Thymus (tissue), 11 donors: ENCODE results near the gene YIF1B. TPM values are rescaled to one million over a fixed set of nuclear protein-coding genes. Genes with fewer than 3 reads are reported as not detected.

ENCODE experiments used
- DNase-seq, 9 donors: peaks; one replicate each; pipeline ENCODE4 v3.0.0-alpha.2; 2013; ENCODE audit warnings: low spot score in 9 of 9, low read depth in 6 of 9, missing footprints in 1 of 9
- H3K27ac ChIP-seq, 2 donors: one replicate each; pipeline ENCODE4 v1.5.1; 2013; ENCODE audit warnings: control low read depth in 1 of 2, low read depth in 1 of 2, low read length in 1 of 2, mild to moderate bottlenecking in 1 of 2, moderate library complexity in 1 of 2
- H3K27me3 ChIP-seq, 2 donors: one replicate each; pipeline ENCODE4 v1.5.1; 2013; ENCODE audit warnings: low read length in 1 of 2; ENCODE audit not compliant: control insufficient read depth in 2 of 2, insufficient read depth in 1 of 2
- H3K36me3 ChIP-seq, 2 donors: one replicate each; pipeline ENCODE4 v1.5.1; 2013; ENCODE audit warnings: low read length in 1 of 2, mild to moderate bottlenecking in 1 of 2, moderate library complexity in 1 of 2; ENCODE audit not compliant: control insufficient read depth in 2 of 2, insufficient read depth in 2 of 2
- H3K4me1 ChIP-seq, 2 donors: one replicate each; pipeline ENCODE4 v1.5.1; 2013; ENCODE audit warnings: low read length in 2 of 2; ENCODE audit not compliant: control insufficient read depth in 2 of 2, insufficient read depth in 2 of 2
- H3K4me3 ChIP-seq, 2 donors: one replicate each; pipeline ENCODE4 v1.5.1; 2013; ENCODE audit warnings: low read length in 2 of 2, control low read depth in 1 of 2, mild to moderate bottlenecking in 1 of 2
- H3K9me3 ChIP-seq, 2 donors: one replicate each; pipeline ENCODE4 v1.5.1; 2013; ENCODE audit warnings: low read length in 1 of 2, mild to moderate bottlenecking in 1 of 2; ENCODE audit not compliant: control insufficient read depth in 2 of 2, insufficient read depth in 1 of 2
- WGBS: extraction: QIAGEN DNeasy Blood & Tissue Kit; methylation state at CpG from one replicate; pipeline ENCODE4 v1.1.7; 2013; 5-methylcytosine and 5-hydroxymethylcytosine counted together
- polyA plus RNA-seq: library from polyadenylated mRNA; stranded (reverse); fragments of 200-250 nt; gene quantifications from one replicate; pipeline ENCODE4 v1.2.3, GENCODE V29; 2013
- total RNA-seq: library from RNA; stranded (reverse); fragments of 120-200 nt; gene quantifications from one replicate; pipeline ENCODE4 v1.2.4, GENCODE V29; 2013
- donor health status: healthy.

The YIF1B gene
- total and polyA plus RNA-seq, 2 donors, result 34.2 to 46.6 TPM

DNA sequence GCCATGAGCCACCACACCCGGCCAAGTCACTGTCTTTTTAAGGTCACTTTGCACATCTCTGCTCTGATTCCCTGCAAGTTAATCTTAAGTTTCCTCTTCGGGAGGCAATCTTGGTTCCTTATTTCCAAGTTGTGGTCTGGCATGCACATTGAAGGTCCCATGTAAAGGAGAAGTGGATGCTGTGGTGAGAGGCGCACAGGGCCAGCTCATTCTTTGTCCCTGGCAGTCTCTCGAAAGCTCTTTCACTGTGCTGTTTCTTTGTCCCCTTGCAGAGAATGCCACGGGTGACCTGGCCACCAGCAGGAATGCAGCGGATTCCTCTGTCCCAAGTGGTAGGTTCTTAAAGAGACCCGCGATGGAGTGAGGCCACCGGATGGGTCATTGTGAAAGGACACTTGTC, 28.1 kb downstream of the YIF1B start:
- H3K27ac ChIP-seq, result no peak overlapping the region
- peaks cover 14 to 25% of the 10 kb centered on the region in 2 donors for H3K36me3 ChIP-seq
- H3K4me1 ChIP-seq, result peaks cover 0 to 3% of the 10 kb centered on the region in 2 donors
- peak in 1 of 9 donors; percentile 21 for DNase-seq
- 88% methylated on average over 9 of the region's 9 CpGs for WGBS
- no peaks in the 10 kb centered on the region for H3K9me3 ChIP-seq
- no peak overlapping the region for H3K4me3 ChIP-seq
- H3K27me3 ChIP-seq, result no peaks in the 10 kb centered on the region

DNA sequence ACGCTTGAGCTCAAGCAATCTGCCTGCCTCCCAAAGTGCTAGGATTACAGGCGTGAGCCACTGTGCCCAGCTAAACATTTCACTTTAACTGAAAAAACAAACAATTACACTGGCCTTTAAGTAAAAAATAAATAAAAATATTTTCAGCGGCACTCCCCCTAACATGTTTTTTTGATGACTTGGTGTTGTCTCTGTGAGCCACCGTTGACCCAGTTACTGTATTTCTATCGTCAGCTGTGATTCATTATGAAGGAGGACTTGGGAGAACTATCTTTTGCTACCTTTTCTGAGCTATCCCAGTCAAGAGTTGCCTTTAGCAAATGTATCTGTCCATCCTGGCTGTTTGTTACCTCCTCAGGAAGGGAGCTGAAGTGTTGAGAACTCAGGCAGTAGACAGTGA, 30.2 kb downstream of the YIF1B start:
- H3K4me1 ChIP-seq, result peaks cover 0 to 11% of the 10 kb centered on the region in 2 donors
- DNase-seq, result no peak
- H3K36me3 ChIP-seq, result peaks cover 10 to 21% of the 10 kb centered on the region in 2 donors
- no peaks in the 10 kb centered on the region for H3K27me3 ChIP-seq
- H3K27ac ChIP-seq, result no peak overlapping the region
- H3K4me3 ChIP-seq, result no peak overlapping the region
- H3K9me3 ChIP-seq, result no peaks in the 10 kb centered on the region
- 97% methylated on average over 5 of the region's 5 CpGs for WGBS

DNA sequence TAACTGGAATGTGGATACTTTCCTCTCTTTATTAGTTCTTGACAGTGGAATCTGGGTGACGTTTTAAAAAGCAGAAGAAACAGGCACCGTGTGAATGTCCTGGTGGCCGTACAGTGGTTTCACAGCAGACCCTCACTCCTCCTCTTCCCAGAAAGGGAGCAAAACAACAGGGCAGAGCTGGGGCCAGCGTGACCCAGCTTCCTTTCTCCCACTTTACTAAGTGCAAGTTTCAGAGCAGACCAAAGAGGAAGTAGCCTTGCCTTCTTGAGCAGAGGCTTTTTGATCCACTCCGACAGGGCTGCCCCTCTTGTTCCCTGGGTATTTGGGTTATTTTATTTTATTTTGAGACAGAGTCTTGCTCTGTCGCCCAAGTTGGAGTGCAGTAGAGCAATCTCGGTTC, 31.3 kb downstream of the YIF1B start:
- no peak for DNase-seq
- 49% methylated on average over 7 of the region's 7 CpGs for WGBS
- Histone ChIP-seq H3K4me3 (no peak overlapping the region), H3K36me3 (peaks cover under 1 to 10% of the 10 kb centered on the region in 2 donors), H3K27ac (no peak overlapping the region), H3K4me1 (peaks cover 0 to 12% of the 10 kb centered on the region in 2 donors), H3K9me3 (no peaks in the 10 kb centered on the region), H3K27me3 (no peaks in the 10 kb centered on the region)

DNA sequence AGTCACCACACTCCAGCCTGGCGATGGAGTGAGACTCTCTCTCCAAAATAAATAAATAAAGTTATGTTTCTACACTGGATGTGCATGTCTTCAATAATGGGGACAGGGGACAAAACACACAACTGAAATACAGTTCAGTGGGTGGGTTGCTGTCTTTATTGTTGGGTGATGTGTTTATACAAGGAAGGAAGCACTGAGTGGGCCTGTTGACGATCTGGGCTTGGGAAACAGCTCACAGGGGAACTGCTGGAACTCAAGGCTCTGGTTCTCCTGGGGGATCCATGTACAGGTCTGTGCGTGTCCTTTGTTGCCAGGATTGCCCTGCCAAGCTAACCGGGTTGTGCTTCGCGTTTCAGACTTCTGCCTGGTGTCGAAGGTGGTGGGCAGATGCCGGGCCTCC, 32.5 kb downstream of the YIF1B start:
- no peak for DNase-seq
- Histone ChIP-seq H3K27ac (no peak overlapping the region), H3K27me3 (no peaks in the 10 kb centered on the region), H3K9me3 (no peaks in the 10 kb centered on the region), H3K4me3 (no peak overlapping the region), H3K4me1 (peaks cover 0 to 12% of the 10 kb centered on the region in 2 donors), H3K36me3 (peaks cover 0 to 2% of the 10 kb centered on the region in 2 donors)
- 92% methylated on average over 8 of the region's 8 CpGs for WGBS

DNA sequence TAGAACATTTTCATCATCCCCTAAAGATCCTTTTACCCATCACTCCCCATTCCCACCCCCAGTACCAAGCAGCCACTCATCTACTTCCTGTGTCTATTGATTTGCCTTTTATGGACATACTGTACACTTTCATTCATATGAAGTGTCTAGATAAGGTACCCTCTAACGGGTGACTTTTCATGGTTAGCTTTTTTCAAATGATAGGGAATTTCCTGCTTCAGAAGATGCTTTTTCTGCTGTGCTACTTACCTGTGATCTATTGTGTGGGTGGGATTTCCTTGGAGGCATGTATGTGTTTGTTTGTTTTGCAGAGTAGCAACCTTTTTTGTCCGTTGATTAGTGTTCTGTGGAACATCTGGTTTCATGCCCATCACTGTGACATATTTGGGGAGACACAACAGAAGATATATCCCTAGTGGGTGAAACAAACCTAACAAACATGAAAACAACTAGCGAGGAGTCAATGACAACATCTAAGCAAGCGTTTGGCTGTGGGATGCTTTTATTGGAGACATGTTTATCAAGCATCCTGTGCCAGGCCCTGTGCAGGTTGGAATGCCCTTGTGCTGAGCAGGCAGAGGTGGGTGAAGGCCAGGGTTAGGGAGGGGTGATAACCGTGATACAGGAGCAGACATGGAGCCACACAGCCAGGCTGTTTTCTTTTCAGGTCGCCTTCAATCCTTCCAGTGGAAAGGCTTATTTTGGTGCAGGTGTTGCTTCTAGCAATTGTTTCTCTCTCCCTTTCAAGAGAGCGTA, 33.8 kb downstream of the YIF1B start:
- peak overlapping the region in 1 of 2 donors; percentile 57 for H3K27ac ChIP-seq
- peak in 1 of 9 donors; percentile 37 for DNase-seq
- WGBS, result 79% methylated on average over 7 of the region's 7 CpGs
- no peak overlapping the region for H3K4me3 ChIP-seq
- H3K27me3 ChIP-seq, result no peaks in the 10 kb centered on the region
- peaks cover 0 to 12% of the 10 kb centered on the region in 2 donors for H3K4me1 ChIP-seq
- H3K36me3 ChIP-seq, result peaks cover 0 to 2% of the 10 kb centered on the region in 2 donors
- no peaks in the 10 kb centered on the region for H3K9me3 ChIP-seq

DNA sequence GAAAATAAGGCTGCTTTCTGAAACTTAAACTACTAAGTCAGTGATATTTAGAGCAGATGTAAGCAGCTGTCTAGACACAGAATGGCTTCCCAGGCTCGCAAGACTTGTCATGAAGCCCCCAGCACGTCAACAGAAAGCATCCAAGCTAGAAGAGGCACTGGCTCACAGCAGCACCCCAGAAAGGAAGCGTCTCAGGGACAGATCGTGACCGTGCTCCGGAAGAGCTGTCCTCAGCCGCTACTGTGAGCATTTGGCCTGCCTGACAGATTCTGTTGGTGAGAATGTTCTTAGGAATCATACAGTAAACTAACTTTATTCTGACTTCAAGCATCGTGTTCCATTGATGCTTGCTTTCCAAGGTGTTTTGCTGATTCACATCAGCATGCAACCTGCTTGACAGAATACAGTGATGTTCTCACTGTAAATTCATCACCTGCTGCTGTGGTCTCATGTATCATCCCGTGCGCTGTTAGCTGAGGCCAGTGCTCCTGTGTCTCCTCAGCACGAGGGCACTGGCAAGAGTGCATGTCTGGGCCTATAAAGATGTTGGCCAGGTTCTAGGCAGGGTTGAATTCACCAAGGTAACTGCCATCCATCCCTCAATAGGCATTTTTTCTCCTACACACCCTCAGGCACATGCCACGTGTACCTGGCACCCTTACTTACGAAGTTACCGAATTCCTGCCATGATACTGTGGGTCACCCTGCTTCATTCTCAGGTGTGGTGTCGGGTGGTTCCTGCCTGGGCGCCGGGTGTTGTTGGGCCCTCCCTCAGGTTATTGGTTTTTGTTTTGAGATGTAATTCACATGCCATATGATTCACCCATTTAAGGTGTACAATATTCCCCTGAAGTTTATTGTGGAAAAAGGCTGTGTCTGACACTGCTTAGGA, 35.5 kb downstream of the YIF1B start:
- no peak overlapping the region for H3K4me3 ChIP-seq
- peaks cover 0 to 12% of the 10 kb centered on the region in 2 donors for H3K4me1 ChIP-seq
- no peaks in the 10 kb centered on the region for H3K9me3 ChIP-seq
- no peaks in the 10 kb centered on the region for H3K27me3 ChIP-seq
- DNase-seq, result no peak
- no peak overlapping the region for H3K27ac ChIP-seq
- 94% methylated on average over 17 of the region's 17 CpGs for WGBS
- peaks cover 0 to 2% of the 10 kb centered on the region in 2 donors for H3K36me3 ChIP-seq

DNA sequence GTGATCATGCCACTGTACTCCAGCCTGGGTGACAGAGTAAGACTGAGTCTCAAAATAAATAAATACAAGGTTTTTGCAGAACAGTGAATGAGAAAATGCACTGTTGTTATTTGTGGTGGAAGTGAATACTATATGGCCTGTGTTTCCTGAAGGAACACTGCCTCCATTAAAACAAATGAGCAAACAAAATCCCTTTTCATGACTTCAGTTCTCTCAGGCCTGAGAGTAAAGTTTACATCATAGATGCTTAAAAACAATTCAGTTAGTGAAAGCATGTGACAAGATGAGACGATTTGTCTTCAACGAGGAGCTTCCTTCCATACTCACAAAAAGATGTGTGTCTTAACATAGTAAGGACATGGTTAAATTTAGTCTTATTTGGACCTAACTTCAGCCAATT, 37.0 kb downstream of the YIF1B start:
- Histone ChIP-seq H3K9me3 (no peaks in the 10 kb centered on the region), H3K27me3 (no peaks in the 10 kb centered on the region), H3K4me1 (peaks cover 0 to 12% of the 10 kb centered on the region in 2 donors), H3K27ac (no peak overlapping the region), H3K4me3 (no peak overlapping the region), H3K36me3 (no peaks in the 10 kb centered on the region)
- no peak for DNase-seq
- whole genome bisulfite sequencing, result 96% methylated on average over 2 of the region's 2 CpGs

DNA sequence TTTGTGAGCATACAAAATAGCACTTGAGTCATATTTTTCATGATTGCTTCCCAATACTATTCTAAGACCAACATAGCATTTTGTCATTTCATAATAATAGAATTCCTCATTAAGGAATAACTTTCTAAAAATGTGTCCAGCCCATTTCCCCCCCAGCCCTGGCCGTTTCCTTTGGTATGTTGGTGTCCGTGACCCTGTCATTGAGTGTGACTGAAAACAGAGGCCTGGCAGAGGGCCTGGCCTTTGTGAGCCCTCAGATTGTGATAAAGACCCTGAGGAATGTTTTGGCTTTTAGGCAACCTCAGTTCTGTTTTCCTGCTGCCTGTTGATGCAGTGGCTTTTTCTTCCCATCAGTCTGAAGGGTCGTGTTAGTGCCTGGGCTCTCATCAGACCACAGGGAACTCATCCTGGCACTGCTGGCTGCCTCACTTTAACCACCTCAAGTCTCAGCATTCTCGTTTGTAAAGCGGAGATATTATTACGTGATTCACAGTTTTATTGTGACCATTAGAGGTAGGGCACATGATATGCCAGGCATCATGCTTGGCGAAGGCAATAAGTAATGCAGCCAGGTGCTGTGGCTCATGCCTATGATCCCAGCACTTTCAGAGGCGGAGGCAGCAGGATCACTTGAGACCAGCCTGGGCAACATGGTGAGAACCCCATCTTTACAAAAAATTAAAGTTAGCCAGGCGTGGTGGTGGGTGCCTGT, 37.6 kb downstream of the YIF1B start:
- DNase-seq, result no peak
- Histone ChIP-seq H3K4me1 (peaks cover 0 to 12% of the 10 kb centered on the region in 2 donors), H3K27ac (peak overlapping the region in 1 of 2 donors; percentile 64), H3K36me3 (no peaks in the 10 kb centered on the region), H3K27me3 (no peaks in the 10 kb centered on the region), H3K4me3 (no peak overlapping the region), H3K9me3 (no peaks in the 10 kb centered on the region)
- 93% methylated on average over 9 of the region's 9 CpGs for WGBS
